GM03348 (cell line): Measurements from ENCODE around the gene EXOC4.

Source experiments
- DNase-seq: peaks from one replicate; pipeline ENCODE4 v3.0.0; 2012; ENCODE audit warnings: low spot score

Gene EXOC4

DNA sequence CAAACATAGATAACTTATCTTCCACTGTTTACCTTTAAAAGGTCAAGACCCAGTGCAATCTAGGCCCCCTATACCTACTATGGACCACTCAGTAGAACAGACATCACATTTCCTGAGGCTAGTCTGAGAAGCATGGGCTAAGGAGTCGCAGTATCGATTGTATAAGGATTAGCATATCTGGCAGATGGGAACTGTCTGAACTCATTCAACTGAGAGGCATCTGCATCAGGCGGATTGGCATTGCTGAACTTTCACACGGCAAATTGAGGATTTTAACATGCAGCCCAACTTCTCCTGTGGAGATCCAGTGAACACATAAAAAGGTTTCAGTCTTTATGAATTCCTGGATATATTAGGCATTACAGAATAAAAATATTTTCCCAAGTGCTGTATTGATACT is 785.1 kb downstream of the EXOC4 start:
- DNase-seq, result no peak

DNA sequence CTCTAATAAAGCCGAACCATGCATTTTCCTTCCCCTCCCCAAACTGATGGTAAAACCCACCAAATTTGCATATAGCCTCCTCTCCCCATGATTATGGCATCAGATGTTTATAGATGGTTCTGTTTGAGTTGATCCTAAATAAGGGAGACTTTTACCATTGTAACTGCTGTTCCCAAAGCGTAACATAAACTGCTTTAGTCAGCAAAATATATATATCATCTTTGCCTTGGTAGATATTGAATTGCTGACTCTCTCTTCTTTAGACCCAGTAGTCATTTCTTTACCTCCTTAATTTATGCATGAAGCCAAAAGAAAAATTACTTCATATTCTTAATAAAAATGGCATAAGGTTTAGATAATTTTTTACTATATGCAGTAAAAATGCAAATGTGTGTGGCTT is 788.1 kb downstream of the EXOC4 start:
- no peak for DNase-seq

DNA sequence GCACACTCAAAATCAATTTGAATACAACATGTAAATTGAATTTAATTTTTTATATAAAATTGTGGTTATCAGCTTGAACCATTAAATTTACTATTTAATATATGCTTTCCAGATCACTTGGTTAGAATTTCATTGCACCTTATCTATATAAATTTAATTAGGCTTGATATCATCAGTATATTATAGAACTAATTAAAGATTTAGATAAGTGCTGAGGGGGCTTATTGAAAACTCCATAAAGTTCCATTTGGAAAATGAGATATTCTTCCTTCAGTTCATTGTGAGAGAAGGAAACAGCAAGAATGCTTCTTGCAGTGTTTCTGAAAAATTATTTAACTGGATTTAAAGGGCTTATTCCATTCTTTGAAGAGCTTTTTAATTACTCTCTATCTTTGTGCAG is 788.6 kb downstream of the EXOC4 start:
- DNase-seq, result no peak

DNA sequence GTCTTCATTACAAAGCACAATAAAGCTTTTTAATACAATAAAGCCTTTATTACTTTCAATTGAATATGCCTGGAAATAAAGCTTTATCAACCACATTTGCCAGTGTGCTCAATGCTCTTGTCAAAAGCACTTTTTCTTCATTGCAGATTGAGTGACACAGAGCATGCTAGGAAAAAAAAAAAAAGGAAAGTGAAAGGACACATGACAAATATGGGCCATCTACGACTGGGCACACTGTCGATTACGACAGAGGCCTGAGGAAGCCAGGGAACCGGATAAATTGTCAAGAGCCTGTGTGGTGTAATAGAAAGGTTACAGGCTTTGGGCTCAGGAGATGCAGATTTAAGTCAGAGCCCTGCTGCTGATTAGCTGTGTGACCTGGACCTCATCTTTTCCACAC is 789.4 kb downstream of the EXOC4 start:
- DNase-seq, result no peak

DNA sequence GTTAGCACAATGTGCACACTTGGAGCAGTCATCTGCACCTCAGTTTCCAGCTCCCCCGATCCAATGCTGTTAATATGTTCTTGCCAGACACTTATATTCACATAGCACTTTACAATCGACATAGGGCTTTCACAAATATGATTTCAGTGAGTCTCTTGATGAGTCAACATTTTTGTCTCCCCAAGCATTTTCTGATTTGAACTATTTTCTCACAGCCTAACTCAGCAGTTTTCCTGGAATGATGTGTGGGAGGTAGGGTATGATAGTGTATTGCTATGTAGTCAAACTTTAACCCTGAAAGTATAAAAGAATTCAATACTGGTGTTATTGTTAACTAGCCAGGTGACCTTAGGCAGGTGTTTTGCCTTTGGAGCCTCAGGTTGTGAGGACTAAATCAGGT is 791.8 kb downstream of the EXOC4 start:
- DNase-seq, result peak; percentile 23

DNA sequence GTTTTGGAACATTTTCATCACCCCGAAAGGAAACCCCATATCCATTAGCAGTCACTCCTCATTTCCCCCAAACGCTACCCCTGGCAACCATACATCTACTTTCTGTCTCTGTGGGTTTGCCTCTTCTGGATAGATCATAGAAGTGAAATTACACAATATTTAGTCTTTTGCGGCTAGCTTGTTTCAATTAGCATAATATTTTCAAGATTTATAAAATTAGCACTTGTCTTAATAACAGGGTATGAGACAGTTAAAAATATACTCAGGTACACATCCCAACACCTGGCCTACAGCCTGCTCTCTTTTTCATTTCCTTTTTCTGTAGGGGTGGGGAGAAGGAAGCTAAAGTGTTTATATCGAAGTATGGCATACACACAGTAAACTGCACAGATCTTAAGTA is 792.8 kb downstream of the EXOC4 start:
- DNase-seq, result no peak

DNA sequence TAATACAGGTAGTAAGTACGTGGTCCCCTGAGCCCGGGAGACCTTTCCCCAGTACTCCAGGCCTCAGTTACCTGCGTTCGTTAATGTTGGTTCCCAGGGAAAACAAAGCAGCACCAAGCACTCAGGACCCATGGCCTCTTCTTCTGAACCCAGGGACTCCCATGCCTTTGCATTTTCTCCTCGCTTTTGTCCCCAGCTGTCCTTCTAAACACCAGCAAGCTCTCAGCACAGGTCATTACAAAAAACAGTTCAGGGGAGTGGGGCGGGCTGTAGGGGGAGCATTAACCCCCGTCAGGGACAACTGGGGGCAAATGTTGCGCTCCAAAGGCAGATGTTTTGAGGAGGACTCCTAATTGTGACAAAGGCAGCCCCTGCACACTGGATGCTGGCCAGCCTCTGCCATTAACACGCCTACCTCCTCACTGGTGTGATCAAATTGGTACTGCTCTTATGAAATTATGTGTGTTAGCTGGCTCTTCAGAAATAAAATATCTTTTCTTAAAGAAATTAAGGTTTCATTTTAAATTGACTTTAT is 793.8 kb downstream of the EXOC4 start:
- DNase-seq, result no peak

DNA sequence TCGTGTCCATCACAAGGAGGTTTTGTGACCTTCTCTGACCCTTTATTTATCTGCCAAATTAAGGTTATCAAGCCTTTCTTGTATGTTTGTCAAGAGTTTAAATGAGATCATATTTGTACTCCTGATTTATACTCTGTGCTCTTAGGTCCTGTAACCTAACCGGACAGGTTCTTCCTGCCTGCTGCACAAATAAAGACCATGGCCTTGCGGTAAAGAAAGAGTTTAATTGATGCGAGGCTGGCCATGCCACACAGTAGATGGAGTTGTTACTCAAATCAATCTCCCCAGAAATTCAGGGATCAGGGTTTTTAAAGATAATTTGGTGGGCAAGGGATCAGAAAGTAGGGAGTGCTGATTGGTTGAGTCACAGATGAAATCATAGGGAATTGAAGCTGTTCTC is 794.8 kb downstream of the EXOC4 start:
- DNase-seq, result no peak

DNA sequence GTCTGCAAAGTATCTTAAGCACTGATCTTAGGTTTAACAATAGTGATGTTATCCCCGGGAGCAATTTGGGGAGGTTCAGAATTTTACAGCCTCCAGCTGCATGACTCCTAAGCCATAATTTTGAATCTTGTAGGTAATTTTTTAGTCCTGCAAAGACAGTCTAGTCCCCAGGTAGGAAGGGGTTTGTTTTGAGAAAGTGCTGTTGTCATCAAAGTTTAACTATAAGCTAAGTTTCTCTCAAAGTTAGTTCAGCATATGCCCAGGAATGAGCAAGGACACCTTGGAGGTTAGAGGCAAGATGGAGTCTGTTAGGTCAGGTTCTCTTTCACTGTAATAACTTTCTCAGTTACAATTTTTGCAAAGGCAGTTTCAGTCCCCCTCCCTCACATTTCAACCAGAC is 795.3 kb downstream of the EXOC4 start:
- DNase-seq, result no peak

DNA sequence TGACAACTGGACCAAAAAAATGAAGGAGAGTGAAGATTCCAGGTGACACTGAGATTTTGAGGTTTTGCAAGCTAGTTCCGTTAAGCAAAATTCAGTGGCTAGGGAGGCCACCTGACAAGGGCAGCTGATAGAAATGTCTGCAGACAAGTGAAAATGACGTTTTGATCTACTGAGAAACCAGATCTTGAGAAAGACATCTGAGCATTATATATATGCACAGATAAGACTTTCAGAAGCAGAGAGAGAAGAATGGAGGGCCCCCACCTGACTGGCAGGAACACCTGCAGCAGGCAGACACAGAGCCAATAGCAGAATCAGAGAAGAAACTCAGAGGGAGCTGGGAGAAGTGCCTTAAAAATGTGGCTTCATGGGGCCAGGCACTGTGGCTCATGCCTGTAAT is 798.1 kb downstream of the EXOC4 start:
- no peak for DNase-seq

DNA sequence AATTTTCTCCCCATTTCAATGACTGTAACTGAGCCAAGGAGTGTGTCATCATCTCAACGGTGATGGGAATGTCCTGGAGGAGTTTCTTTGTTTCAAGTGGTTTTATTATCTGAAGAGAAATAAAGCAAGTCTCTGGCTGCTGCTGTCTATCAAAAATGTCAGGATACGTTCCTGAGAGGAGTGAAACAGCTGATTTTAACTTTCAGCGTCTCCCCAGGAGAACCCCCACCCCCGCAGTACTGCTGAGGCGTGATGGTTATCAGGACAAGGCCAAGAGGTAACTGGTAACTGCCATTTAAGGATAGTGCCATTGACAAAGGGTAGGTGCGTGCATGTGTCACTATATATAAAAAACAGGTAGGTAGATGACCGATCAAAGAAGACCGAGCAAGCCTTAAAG is 803.9 kb downstream of the EXOC4 start:
- DNase-seq, result no peak

DNA sequence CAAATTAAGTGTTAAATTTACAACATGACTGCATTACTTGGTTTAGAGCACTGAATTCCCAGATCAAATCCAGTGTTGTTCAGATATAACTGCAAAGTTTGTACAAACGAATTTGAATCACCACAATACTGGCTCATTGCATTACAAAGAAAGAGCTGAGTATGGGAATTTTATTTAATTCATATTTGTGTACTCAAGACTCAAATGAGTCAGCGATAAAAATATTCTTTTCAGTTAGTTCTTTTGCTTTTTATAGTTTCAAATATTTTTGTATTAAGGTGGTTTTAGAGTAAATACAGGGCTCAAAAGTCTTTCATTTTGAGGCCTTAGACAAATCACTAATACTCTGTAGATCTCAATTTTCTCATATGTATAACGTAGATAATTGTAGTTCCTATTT is 805.6 kb downstream of the EXOC4 start:
- DNase-seq, result no peak

DNA sequence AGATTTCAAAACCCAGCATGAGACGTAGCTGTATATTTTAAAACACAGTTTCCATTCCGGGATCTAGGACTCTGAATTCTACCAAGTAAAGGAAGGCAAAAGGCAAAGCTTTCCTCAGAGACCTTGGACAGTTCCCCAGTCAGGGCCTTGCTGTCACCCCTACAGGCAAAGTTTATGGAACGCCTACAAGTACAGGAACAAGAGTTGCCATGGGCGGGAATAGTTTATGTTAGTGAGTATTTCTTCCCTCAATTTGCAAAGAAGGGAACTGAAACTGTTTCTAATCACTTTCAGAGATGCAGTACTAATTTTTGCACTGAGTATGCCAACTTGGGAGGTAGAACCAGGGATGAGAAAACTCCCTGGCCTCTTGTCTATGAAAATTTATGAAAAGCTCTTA is 806.1 kb downstream of the EXOC4 start:
- DNase-seq, result no peak

DNA sequence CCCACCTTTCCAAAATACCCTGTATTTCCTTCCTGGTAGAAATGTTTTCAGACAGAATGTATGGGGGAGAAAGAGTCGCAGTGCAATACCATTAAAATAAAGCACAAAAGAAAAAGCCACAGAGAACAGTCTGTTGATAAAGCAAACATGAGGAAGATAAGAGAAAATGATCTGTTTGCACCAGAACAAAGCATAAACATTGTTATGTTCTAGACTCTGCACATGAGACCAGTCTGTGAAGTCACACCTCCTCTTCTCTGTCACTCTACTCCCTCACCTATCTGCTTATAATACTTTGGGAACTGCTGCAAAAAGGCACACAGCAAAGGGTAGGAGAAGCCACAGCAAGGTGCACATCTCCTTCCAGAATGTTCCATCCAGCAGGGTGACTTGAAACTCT is 807.0 kb downstream of the EXOC4 start:
- DNase-seq, result no peak

DNA sequence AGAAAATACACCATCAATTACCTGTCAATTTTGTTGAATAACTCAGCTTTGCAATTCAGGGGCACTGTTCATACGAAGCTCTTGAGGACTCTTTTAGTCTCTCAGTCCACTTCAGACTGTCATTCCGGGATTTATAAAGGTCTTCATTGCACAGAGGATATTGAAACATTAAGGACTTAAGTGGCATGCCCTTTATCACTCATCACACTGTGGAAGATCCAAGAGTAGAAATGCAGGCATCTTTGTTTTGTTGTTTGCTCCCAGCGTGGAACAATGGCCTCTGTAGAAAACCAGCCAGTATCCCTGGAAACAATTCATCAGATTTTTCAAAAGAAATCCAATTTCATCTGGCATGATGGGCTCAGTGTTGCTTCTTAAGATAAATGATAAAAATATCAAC is 808.0 kb downstream of the EXOC4 start:
- DNase-seq, result no peak

DNA sequence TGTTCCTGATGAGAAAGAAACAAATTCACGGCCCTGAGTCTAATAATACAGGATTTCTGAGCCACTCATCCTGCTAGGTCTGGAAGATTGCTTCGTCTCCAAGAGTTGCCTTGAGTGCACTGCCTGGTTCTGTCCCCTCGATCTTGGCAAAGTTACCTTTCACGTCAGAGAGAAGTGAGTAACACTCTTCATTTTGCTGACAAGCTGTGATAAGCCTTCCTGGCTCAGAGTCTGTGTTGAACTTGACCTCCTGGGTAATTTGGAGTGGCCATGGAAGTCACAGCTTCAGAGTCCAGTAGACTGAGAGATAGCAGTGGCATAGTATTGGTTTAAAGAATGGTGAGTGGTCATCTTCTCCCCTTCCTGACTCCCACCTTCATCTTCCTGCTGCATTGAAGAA is 809.6 kb downstream of the EXOC4 start:
- DNase-seq, result no peak

DNA sequence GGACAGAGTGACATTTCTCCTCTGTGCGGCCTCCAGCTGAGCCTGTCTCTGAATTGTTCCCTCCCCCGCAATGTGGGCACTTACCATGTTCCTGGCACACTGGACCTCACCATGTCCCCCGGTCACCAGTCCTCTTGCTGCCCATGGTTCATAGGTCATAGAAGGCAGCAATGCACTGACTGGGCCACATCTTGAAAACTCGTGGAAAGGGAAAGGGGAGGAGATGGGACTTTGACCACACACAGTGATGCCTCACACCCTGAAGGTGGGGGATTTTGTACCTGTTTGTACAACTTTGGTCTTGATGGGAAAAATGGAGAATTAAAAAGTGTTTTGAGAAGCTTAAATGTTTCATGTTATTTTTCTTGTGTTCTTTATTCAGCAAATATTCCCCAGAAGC is 812.5 kb downstream of the EXOC4 start:
- DNase-seq, result no peak

DNA sequence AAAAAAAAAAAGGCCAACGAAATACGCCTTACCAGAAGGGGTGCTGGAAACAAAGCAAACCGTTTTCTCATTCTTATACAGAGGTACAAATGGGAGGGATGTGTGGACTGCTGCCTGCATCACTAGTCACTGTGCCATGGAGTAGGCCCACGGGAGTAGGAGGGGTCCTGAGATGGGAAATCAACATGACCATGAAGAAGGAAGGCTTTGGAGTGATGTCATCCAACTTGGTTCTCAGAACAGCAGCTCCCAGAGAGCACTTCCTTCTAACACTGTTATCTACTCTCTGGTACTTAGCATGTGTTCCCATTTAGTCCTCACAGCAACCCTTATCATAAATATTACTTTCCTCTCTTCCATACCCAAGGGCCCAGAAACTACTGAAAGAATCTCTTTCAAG is 814.3 kb downstream of the EXOC4 start:
- no peak for DNase-seq

DNA sequence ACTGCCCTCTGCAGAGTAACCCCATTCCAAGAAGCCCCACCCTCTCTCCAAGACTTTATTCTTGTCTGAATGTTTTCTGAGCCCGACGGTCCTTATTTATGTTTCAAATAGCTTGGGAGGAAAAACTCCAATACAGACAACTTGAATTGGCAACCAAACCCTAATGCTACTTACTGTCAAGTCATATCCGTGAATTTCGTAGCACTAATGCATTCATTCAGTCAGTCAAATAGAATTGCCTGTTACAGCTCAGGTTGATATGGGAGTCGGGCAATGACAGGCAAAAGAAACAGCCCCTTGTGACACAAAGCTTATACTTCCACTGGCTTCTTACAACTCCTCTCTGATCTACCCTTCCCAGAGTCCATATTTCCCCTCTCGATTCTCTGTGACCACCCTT is 815.8 kb downstream of the EXOC4 start:
- no peak for DNase-seq

DNA sequence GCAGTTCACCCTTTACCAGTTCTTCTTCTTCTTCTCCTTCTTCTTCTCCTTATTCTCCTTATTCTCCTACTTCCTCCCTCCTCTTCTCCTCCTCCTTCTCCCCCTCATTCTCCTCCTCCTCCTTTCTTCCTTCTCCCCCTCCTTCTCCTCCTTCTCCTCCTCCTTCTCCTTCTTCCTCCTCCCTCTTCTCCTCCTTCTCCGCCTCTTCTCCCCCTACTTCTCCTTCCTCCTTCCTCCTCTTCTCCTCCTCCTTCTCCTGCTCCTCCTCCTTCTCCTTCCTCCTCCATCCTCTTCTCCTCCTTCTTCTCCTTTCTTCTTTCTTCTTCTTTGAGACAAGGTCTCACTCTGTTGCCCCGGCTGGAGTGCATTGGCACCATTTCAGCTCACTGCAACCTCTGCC is 816.3 kb downstream of the EXOC4 start:
- no peak for DNase-seq

DNA sequence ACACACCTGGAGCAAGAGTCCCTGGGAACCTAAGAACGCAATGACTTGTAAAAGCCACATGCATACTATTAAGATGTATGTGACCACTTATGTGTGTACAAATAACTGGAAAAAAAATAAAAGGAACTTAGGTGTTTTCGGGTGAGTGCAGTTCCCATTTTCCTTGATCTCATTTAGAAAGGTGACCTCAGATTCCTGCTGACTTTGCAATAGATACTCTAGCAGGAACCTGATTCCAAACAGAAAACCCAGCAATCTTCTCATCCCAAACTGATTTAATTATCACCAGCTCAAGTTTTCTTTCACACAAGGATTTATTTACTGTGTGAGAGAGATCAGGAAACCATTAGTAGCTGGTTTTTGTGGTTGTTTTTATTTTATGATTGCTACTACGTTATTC is 817.8 kb downstream of the EXOC4 start:
- DNase-seq, result no peak

DNA sequence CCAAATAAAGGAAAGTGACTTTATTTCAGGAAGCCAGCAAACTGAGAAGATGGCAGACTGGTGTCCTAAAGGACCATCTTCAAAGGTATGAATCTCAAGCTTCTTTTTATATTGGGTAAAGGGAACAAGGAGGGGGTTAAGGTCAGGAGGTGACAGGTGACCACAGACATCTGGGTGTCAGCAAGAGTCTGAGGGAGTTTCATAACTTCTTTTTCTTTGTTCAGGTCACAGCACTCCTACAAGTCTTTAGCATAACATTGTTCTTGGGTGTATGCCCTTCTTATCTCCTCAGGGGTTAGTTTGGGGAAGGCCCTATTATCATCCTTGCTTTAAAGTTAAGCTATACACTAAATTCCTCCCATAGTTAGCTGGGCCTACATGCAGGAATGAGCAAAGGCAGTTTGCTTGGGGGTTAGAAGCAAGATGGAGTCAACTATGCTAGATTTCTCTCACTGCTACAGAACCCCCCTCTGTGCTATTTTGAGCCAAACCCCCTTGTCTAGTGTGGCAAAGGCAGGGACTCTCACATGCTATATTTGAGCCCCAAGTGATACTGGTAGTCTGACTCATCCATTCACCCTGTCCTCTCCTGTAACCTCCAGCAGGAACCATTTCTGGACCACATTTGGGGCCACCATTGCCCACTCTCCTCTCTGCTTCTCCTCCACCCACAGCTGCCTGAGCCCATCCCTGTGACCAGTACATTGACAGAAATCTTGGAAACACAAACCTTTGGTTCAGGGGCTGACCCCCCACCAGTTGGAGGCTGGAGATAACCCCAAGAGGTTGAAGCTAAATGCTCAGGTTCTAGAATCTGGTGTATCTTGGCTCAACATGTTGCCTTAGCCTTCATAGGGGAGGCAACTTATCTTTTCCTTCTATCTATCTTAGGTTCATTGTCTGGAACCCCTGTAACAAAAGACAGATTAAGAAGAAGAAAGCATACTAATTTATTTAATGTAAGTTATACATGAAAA is 818.8 kb downstream of the EXOC4 start:
- DNase-seq, result no peak

DNA sequence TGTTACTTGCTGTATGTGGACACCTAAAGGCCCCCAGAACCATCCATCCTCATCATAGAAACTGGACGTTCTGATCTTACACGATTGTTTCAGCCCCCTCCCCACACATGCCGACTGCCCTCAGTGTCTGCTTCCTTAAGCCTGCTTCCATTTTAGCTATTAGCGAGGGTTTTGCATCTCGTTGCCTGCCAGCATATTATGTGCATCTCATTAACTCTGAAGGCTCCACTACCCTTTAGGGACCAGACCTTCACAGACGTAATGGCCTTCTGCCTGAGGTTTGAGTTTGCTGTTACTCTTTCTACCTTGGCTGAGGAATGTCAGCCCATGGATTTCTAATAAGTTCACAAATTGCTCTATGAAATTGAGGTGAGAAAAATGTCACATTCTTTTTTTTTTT is 820.4 kb downstream of the EXOC4 start:
- DNase-seq, result no peak

DNA sequence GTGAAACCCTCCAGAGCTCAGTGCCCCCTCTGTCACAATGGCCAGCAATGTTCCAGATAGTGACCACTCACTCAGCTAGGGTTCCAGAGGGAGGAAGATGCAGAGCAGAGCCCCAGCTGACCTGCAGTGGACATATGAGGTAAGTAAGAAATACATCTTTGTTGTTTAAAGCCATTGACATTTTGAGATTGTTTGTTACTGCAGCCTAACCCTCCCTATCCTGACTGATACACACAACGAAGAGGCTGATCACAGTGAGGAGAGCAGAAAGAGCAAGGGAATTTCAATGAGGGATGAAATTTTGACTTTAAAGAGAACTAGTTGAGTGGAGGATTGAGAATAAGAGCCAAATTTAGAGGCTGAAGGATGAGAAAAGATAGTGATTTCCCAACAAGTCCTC is 822.9 kb downstream of the EXOC4 start:
- DNase-seq, result no peak
